NCI-H2227 treated with DMSO at 0.1 percent for 48 hours (cell line): ENCODE results near the gene FTSJ1.
A peak's percentile ranks its signal among the peaks of the same experiment; 100 is the strongest.

Experiments
- DNase-seq: peaks from one replicate; lab custom pipeline; 2025; lab: John Stamatoyannopoulos, UW

FTSJ1 gene

GRCh38 chrX:48470833-48471118 lies 5.2 kb upstream of the FTSJ1 start:
- no peak for DNase-seq

GRCh38 chrX:48471504-48471903 lies 4.5 kb upstream of the FTSJ1 start:
- no peak for DNase-seq

DNA sequence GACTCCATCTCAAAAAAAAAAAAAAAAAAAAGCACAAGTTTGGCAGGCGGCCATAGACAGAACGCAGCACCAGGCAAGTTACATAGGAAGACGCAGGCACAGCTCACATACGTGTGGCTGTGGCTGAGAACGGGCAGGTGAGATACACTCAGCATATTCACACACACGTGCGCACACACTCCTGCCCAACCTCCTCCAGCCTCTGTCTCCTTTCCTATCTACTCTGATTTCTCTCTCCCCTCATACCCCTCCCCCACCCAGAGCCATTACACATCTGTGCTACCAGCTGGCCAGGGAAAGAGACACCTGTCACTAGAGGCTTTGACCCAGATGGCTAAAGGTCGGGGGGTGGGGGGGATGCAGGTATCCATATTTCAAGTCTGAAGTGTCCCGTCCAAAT lies 3.8 kb upstream of the FTSJ1 start:
- no peak for DNase-seq

- DNase-seq, result no peak
Observed at GRCh38 chrX:48472851-48473703, 2.9 kb upstream of the FTSJ1 start.

DNA sequence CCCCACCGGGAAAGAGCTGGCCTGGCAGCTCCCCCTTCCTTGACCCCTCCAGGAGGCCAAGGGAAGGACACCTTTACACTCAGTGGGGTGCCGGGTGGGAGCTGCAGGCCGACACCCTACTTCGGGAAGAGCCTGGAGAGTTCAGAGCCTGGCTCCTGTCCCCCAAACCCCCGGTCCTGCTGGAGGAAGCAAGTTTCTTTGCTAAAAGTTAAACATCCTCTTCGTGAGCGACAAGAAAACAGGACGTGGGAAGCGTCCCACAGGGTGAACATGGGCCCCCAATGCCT lies 2.4 kb upstream of the FTSJ1 start:
- no peak for DNase-seq

- DNase-seq, result no peak
Observed at GRCh38 chrX:48474127-48474526, 1.9 kb upstream of the FTSJ1 start.

- no peak for DNase-seq
Observed at GRCh38 chrX:48474581-48474980, 1.4 kb upstream of the FTSJ1 start.

DNA sequence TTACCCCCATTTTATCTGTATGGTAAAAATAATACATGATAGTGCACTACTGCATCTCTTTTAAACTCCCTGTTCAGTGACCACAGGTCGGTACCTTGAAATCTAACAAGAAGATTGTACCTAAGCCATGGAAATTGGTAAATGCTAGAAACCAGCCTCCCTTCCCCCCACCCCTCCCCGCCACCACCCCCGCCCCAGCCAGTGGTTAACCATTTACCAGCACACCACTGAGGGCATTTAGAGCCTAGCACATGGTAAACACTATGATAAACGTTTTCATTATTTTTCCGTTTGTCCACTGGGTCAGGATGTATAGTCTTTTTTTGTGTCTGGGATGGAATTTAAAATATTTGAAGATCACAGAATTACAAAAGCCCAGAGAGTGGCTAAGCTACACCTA lies 703 bp upstream of the FTSJ1 start:
- DNase-seq, result peak; percentile 55

GRCh38 chrX:48476919-48477318 lies 920 bp downstream of the FTSJ1 start:
- no peak for DNase-seq

GRCh38 chrX:48477960-48478755 lies 2.2 kb downstream of the FTSJ1 start:
- no peak for DNase-seq

- no peak for DNase-seq
Observed at GRCh38 chrX:48478806-48479205, 2.8 kb downstream of the FTSJ1 start.

DNA sequence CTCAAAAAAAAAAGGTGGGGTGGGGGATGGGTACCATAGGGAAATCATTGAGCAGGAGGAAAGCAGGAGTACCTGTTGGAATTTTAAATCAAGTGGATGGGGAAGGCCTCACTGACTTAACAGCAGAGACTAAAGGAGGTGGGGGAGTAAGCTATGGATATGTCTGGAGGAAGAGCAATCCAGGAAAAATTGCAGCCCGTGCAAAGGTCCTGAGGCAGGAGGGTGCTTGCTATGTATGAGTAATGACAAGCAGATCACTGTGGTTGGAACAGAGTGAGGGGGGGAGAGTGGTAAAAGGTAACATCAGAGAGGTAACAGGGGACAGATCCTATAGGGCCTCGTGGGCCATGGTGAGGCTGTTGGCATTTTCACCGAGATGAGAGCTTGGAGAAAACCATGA lies 4.1 kb downstream of the FTSJ1 start:
- no peak for DNase-seq

DNA sequence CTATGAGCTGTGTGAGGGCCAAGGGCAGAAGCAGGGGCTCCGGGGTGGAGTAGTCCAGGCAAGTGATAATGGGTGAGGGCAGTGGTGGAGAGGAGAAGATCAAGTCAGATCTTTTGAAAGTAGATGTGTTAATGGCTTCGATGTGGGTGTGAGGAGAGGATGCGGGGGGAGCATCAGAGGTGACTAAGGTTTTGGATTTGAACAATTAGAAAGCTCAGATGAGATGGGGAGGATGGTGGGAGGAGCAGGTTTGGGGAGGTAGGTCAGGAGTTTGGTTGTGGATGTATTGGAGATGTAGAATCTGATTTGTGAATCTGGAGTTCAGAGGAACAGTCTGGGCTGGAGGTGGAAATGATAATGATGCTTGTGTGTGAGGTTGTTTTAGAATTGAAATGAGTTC lies 4.6 kb downstream of the FTSJ1 start:
- no peak for DNase-seq

GRCh38 chrX:48482526-48482925 lies 6.5 kb downstream of the FTSJ1 start:
- no peak for DNase-seq

GRCh38 chrX:48487362-48487798 lies 11.4 kb downstream of the FTSJ1 start:
- no peak for DNase-seq

DNA sequence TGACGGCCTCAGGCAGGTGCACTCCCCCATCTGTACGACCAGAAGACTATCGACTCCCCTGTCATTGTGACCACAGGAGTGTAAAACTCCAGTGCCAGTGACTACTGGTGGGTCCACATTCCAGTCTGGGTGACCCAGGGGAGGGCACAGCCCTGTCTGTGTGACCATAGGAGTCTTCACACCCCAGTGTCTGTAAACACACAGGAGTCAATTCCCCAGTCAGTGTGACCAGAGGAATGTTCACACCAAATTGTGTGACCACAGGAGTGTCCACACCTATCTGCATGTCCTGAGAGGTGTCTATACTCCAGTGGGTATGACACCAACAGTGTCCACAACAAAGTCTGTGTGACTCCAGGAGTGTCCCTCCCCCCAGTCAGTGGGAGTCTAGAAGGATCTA lies 12.0 kb downstream of the FTSJ1 start:
- DNase-seq, result no peak

GRCh38 chrX:48489296-48489695 lies 13.3 kb downstream of the FTSJ1 start:
- DNase-seq, result no peak

- DNase-seq, result no peak
Observed at GRCh38 chrX:48489892-48490291, 13.9 kb downstream of the FTSJ1 start.

DNA sequence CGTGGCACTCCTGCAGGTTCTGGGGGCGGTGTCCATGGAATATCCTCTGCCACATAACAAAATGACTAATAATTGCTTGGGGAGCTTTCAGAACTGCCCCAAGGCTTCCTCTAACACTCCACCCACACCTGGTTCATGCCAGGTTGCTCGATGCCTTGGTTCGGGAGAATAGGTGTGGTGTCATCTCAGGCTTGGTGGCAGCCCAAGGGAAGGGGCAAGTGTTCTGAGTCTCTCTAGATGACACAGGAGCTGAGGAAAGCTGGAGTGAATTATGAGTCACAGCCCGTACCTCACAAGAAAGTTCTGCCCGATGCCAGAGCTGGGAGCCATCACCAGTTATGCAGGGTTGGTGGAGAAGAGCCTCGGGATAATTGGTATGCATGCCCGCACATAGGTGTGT lies 14.7 kb downstream of the FTSJ1 start:
- no peak for DNase-seq

DNA sequence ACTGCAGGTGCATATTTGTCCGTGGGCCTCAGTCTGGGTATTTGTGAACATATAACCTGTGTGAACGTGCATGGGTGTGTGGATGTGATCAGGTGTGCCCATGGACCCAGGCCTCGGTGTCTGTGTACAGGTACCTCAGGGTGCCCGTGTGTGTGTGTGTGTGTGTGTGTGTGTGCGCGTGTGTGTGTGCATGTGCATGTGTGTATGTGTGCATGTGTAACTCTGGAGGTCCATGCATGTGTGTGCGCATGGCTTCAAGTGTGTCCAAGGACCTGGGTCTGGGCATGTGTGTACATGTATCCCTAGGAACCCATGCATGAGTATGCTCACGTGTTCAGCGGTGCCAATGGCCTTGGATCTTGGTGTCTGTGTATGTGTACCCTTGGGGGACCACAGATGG lies 15.8 kb downstream of the FTSJ1 start:
- no peak for DNase-seq

DNA sequence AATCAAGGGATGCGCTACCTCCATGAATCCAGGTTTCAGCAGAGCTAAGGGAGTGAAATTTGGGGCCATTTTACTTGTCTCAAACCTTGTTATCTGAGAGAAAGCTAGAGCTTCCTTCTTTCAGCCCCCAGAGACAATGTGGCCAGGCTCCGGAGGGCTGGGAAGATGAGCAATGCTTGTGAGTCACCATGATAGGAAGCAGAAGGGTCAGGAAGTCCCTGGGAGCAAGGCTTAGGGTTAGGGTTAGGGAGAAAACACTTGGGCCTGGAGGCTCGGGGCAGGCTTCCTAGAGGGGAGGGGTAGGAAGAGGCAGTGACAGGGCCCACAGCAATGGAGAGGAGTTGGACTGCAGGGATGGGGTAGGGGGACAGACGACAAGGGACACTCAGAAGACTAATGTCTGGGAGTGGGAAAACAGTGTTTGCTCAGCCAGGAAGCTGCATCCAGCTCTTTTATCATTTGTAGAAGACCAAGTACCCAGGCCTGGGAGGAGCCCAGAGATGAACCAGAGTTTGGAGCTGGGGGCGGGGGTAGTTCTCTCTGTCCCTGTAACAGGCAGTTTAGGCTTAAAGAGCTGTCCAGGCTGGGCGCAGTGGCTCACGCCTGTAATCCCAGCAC lies 16.4 kb downstream of the FTSJ1 start:
- DNase-seq, result no peak

- DNase-seq, result no peak
Observed at GRCh38 chrX:48493890-48494364, 17.9 kb downstream of the FTSJ1 start.

DNA sequence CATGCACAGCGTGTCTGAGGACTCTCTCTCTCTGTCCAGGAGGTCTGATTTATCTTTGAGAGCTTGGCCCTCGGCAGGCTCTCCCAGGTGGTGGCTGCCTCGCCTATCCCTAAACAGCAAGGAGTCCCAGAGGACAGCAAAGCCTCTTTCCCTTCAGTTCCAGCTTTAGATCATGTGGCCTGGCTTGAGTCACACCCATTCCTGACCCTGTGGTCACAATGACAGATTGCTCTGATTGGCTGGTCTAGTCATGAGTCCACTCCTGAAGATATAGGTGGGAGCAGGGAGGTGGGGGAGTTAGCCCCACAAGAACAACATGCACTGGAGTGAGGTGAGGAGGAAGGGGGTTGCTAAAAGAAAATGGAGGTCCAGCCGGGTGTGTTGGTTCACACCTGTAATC lies 20.7 kb downstream of the FTSJ1 start:
- DNase-seq, result no peak
